Esophagus squamous epithelium (tissue), 5 donors: ENCODE measurements around the gene TMSB15B. TPM values are rescaled to one million over a fixed set of nuclear protein-coding genes. Genes with fewer than 3 reads are reported as not detected.
"Not testable (repeated sequence)": the region's sequence is repeated elsewhere in the genome, so short reads cannot be mapped to it uniquely, and the experiment has no call there.

Experiments
- DNase-seq: peaks from one replicate; lab custom pipeline; 2025; lab: John Stamatoyannopoulos, UW
- H3K27ac ChIP-seq, 4 donors: fragments of 200-600 bp; sonication (generic); one replicate each; pipeline ENCODE4 v1.5.1; 2016 to 2019; ENCODE audit warnings: mild to moderate bottlenecking in 1 of 4
- H3K27me3 ChIP-seq, 4 donors: fragments of 200-600 bp; sonication (generic); 1 replicate in 3 of 4; 2 replicates in 1 of 4; pipeline versions ENCODE4 v1.5.1 to v1.6.0; 2017 to 2021; ENCODE audit warnings: antibody characterized with exemption in 1 of 4
- H3K36me3 ChIP-seq, 3 donors: fragments of 200-600 bp; sonication (generic); one replicate each; pipeline ENCODE4 v1.5.1; 2016 to 2019
- H3K4me1 ChIP-seq, 3 donors: fragments of 200-600 bp; sonication (generic); one replicate each; pipeline ENCODE4 v1.5.1; 2017 to 2019
- H3K4me3 ChIP-seq, 4 donors: fragments of 200-600 bp; sonication (generic); 1 replicate in 3 of 4; 2 replicates in 1 of 4; pipeline ENCODE4 v1.5.1; 2016 to 2019; ENCODE audit warnings: mild to moderate bottlenecking in 2 of 4, moderate library complexity in 1 of 4
- H3K9me3 ChIP-seq, 3 donors: fragments of 200-600 bp; sonication (generic); one replicate each; pipeline ENCODE4 v1.5.1; 2016 to 2019
- CTCF ChIP-seq, 6 experiments: fragments of 450-650 bp in 4 of 6; fragments of 200-600 bp in 2 of 6; sonication (generic) in 2 of 6; IDR thresholded peaks; one replicate each; pipeline ENCODE4 v1.5.1; 2016 to 2019; ENCODE audit warnings: antibody characterized with exemption in 6 of 6, mild to moderate bottlenecking in 4 of 6, moderate library complexity in 4 of 6
- POLR2A ChIP-seq, 4 donors: fragments of 450-650 bp; IDR thresholded peaks; one replicate each; pipeline ENCODE4 v1.6.1; 2017; ENCODE audit warnings: antibody characterized with exemption in 4 of 4, mild to moderate bottlenecking in 4 of 4, moderate library complexity in 3 of 4
- WGBS, 2 donors: methylation state at CpG; one replicate each; pipeline ENCODE4 v1.1.5; 2018; 5-methylcytosine and 5-hydroxymethylcytosine counted together
- intact Hi-C: fragments of 100-400 bp; cut with DNase I; formaldehyde crosslinking; loops from one replicate; pipeline ENCODE4 v1.15.0; 2022
- total RNA-seq, 4 donors: library from RNA; depleted of rRNA; stranded (reverse); fragments of >200 nt; gene quantifications; one replicate each; pipeline ENCODE4 v1.1.0, GENCODE V29; 2016
- donor health status: DM: yes; HTN: yes; CAD: no.

Gene TMSB15B
- total RNA-seq, 4 donors from 2014 or later = 0.15 to 2.1 (median 1.0) TPM

- no peak for TF ChIP-seq CTCF (IDR thresholded peaks at IDR 0.05)
- no peak for TF ChIP-seq POLR2A (IDR thresholded peaks at IDR 0.05)
- H3K9me3 ChIP-seq = no peaks in the 10 kb centered on the region
- no peaks in the 10 kb centered on the region for H3K27me3 ChIP-seq
- WGBS, 2 donors = 38 to 83% methylated on average over 1 of the region's 1 CpG
- DNase-seq = no peak
- no peaks in the 10 kb centered on the region for H3K36me3 ChIP-seq
- intact Hi-C loops = no loop called here
- no peak overlapping the region for H3K4me3 ChIP-seq
- H3K27ac ChIP-seq = no peak overlapping the region
- H3K4me1 ChIP-seq = no peaks in the 10 kb centered on the region
Observed at GRCh38 chrX:103949506-103949905, 12.9 kb upstream of the TMSB15B start.

GRCh38 chrX:103953353-103953752 lies 9.1 kb upstream of the TMSB15B start:
- intact Hi-C loops = no loop called here
- TF ChIP-seq CTCF (IDR thresholded peaks at IDR 0.05) (no peak), POLR2A (IDR thresholded peaks at IDR 0.05) (no peak)
- no peaks in the 10 kb centered on the region for H3K4me1 ChIP-seq
- no peak overlapping the region for H3K4me3 ChIP-seq
- no peaks in the 10 kb centered on the region for H3K27me3 ChIP-seq
- H3K9me3 ChIP-seq = no peaks in the 10 kb centered on the region
- DNase-seq = no peak
- WGBS, 2 donors = 61% methylated on average over 3 of the region's 4 CpGs; no CpG with 5 or more reads in 1 of the 2 donors
- no peak overlapping the region for H3K27ac ChIP-seq
- no peaks in the 10 kb centered on the region for H3K36me3 ChIP-seq

- WGBS, 2 donors = 67% methylated on average over 6 of the region's 6 CpGs; no CpG with 5 or more reads in 1 of the 2 donors
Observed at GRCh38 chrX:103954259-103954658, 8.2 kb upstream of the TMSB15B start.

GRCh38 chrX:103960599-103960998 lies 1.8 kb upstream of the TMSB15B start:
- DNase-seq = not testable (repeated sequence)
- WGBS, 2 donors = no CpG with 5 or more reads among the region's 6 CpGs

More at GRCh38 chrX:103954259-103954658, 8.2 kb upstream of the TMSB15B start:
- Histone ChIP-seq H3K4me1 (no peaks in the 10 kb centered on the region), H3K4me3 (no peak overlapping the region), H3K36me3 (no peaks in the 10 kb centered on the region), H3K27me3 (no peaks in the 10 kb centered on the region), H3K9me3 (no peaks in the 10 kb centered on the region), H3K27ac (no peak overlapping the region)
- TF ChIP-seq POLR2A (IDR thresholded peaks at IDR 0.05) (no peak), CTCF (IDR thresholded peaks at IDR 0.05) (no peak)
- DNase-seq = no peak
- intact Hi-C loops = no loop called here

GRCh38 chrX:103983508-103983907 lies 21.1 kb downstream of the TMSB15B start:
- H3K9me3 ChIP-seq, H3K27ac ChIP-seq, H3K27me3 ChIP-seq, H3K36me3 ChIP-seq, intact Hi-C loops, H3K4me3 ChIP-seq, DNase-seq, H3K4me1 ChIP-seq: not testable (repeated sequence)
- WGBS, 2 donors = no CpG with 5 or more reads among the region's 13 CpGs

More at GRCh38 chrX:103960599-103960998, 1.8 kb upstream of the TMSB15B start:
- H3K27ac ChIP-seq, intact Hi-C loops, H3K9me3 ChIP-seq, H3K27me3 ChIP-seq, H3K36me3 ChIP-seq, H3K4me3 ChIP-seq, H3K4me1 ChIP-seq: not testable (repeated sequence)

- Histone ChIP-seq H3K4me1 (no peaks in the 10 kb centered on the region), H3K27ac (no peak overlapping the region), H3K4me3 (no peak overlapping the region), H3K36me3 (no peaks in the 10 kb centered on the region), H3K9me3 (no peaks in the 10 kb centered on the region), H3K27me3 (no peaks in the 10 kb centered on the region)
- WGBS, 2 donors = 43 to 47% methylated on average over 5 of the region's 5 CpGs
- intact Hi-C loops = no loop called here
- TF ChIP-seq POLR2A (IDR thresholded peaks at IDR 0.05) (no peak), CTCF (IDR thresholded peaks at IDR 0.05) (no peak)
- DNase-seq = no peak
Observed at GRCh38 chrX:103999234-103999633, 36.8 kb downstream of the TMSB15B start.
